OCI-LY1 (cell line): ENCODE results near the gene CDK11B.

Experiments
- H2AFZ ChIP-seq: fragments of 200-600 bp; sonication (generic), shearing (Covaris generic); 2 replicates; pipeline ENCODE4 v1.6.0; 2014; ENCODE audit warnings: antibody characterized with exemption, mild to moderate bottlenecking, low read length
- H3F3A ChIP-seq: fragments of 200-600 bp; sonication (generic), shearing (Covaris generic); 2 replicates; pipeline ENCODE4 v1.6.0; 2014; ENCODE audit warnings: mild to moderate bottlenecking, antibody characterized with exemption, low read length, moderate library complexity; ENCODE audit not compliant: insufficient read depth
- H3K27ac ChIP-seq: fragments of 200-600 bp; sonication (generic); 2 replicates; pipeline ENCODE4 v1.5.1; 2014; ENCODE audit warnings: low read length, mixed run types, mild to moderate bottlenecking, low read depth; ENCODE audit not compliant: poor library complexity, severe bottlenecking
- H3K27me3 ChIP-seq: fragments of 200-600 bp; sonication (generic); 2 replicates; pipeline ENCODE4 v1.6.0; 2014; ENCODE audit warnings: antibody characterized with exemption, mild to moderate bottlenecking, low read length, moderate library complexity; ENCODE audit not compliant: insufficient read depth
- H3K36me3 ChIP-seq: fragments of 200-600 bp; sonication (generic); 2 replicates; pipeline ENCODE4 v1.6.1; 2014; ENCODE audit warnings: mild to moderate bottlenecking, antibody characterized with exemption, low read length, moderate library complexity, mixed read lengths; ENCODE audit not compliant: insufficient read depth
- H3K4me1 ChIP-seq: fragments of 200-600 bp; sonication (generic); 2 replicates; pipeline ENCODE4 v1.5.1; 2014; ENCODE audit warnings: mild to moderate bottlenecking, low read length, moderate library complexity; ENCODE audit not compliant: insufficient read depth, severe bottlenecking
- H3K4me2 ChIP-seq: fragments of 200-600 bp; sonication (generic), shearing (Covaris generic); 2 replicates; pipeline ENCODE4 v1.6.1; 2014; ENCODE audit warnings: low read length
- H3K4me3 ChIP-seq: fragments of 200-600 bp; sonication (generic); 2 replicates; pipeline ENCODE4 v1.5.1; 2014; ENCODE audit warnings: low read length, low read depth, mild to moderate bottlenecking, mixed read lengths; ENCODE audit not compliant: poor library complexity, severe bottlenecking
- H3K79me2 ChIP-seq: fragments of 200-600 bp; shearing (Covaris generic); 2 replicates; pipeline ENCODE4 v1.6.1; 2016; ENCODE audit warnings: mixed run types, low read length, mixed read lengths; ENCODE audit not compliant: insufficient read depth
- H3K9ac ChIP-seq: fragments of 200-600 bp; sonication (generic), shearing (Covaris generic); 2 replicates; pipeline ENCODE4 v1.6.1; 2014; ENCODE audit warnings: mild to moderate bottlenecking, low read length, mixed read lengths
- H3K9me2 ChIP-seq: fragments of 200-600 bp; sonication (generic), shearing (Covaris generic); 2 replicates; pipeline ENCODE4 v1.6.1; 2014; ENCODE audit warnings: low read depth, mild to moderate bottlenecking, low read length, mixed read lengths
- H3K9me3 ChIP-seq: fragments of 200-600 bp; shearing (Covaris generic); 2 replicates; pipeline ENCODE4 v1.6.1; 2014; ENCODE audit warnings: low read length, mixed read lengths
- H4K20me1 ChIP-seq: fragments of 200-600 bp; sonication (generic), shearing (Covaris generic); 2 replicates; pipeline ENCODE4 v1.6.0; 2016; ENCODE audit warnings: mild to moderate bottlenecking, low read length; ENCODE audit not compliant: insufficient read depth
- EZH2 ChIP-seq: fragments of 200-600 bp; sonication (generic), shearing (Covaris generic); IDR thresholded peaks from 2 replicates; pipeline ENCODE4 v1.8.0; 2017; ENCODE audit warnings: borderline replicate concordance, mixed run types, mild to moderate bottlenecking, antibody characterized with exemption, low read length, moderate library complexity, mixed read lengths
- TF ChIP-seq, protein P1 (sequence below): fragments of 200-600 bp; sonication (generic), shearing (Covaris generic); IDR thresholded peaks from 2 replicates; pipeline ENCODE4 v1.5.1; 2017; ENCODE audit warnings: mild to moderate bottlenecking, antibody characterized with exemption, low read length, moderate library complexity, mixed read lengths

Gene CDK11B

DNA sequence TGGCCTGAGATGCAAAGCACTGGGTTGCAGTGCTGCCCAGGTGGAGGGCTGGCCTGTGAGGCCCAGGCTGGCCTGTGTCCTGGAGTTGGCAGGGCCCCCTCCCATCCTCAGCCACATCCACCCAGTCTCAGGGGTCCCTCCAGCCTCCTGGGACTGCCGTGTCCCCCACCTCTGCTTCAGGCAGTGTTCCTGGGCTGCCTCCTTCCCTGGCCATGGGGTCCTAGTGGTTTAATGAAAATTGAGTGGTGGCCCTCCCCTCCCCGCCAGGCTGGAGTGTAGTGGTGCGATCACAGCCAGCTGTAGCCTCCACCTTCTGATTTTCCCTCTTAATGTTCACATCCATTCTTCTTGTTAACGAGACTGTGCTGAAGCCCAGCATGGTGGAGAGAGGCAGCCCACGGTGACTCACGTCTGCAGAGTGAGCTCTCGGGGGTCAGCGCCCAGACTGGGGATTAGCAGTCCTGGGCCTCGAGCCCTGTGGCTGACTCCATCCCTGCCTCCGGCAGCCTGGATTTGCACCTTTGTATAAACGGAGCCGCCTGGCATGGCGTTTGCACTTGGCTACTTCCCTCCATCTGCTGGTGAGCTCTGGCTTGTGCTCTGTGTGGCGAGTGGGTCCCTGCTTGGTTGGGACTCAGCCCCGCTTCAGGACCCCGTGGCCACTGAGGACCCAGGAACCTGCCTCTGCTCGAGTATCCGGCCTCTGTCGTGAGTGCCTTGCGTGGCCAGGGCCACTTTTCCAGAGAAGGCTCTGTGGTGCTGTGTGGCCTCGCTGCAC, 36.6 kb downstream of the CDK11B start:
- H3K9ac ChIP-seq: no peak overlapping the region
- no peak overlapping the region for H3K27ac ChIP-seq
- H3K9me3 ChIP-seq: no peaks in the 10 kb centered on the region
- no peaks in the 10 kb centered on the region; the same call in 1 of the 2 replicates for H3K36me3 ChIP-seq
- no peaks in the 10 kb centered on the region for H3K79me2 ChIP-seq
- no peak for TF ChIP-seq EZH2
- TF ChIP-seq, protein P1, sequence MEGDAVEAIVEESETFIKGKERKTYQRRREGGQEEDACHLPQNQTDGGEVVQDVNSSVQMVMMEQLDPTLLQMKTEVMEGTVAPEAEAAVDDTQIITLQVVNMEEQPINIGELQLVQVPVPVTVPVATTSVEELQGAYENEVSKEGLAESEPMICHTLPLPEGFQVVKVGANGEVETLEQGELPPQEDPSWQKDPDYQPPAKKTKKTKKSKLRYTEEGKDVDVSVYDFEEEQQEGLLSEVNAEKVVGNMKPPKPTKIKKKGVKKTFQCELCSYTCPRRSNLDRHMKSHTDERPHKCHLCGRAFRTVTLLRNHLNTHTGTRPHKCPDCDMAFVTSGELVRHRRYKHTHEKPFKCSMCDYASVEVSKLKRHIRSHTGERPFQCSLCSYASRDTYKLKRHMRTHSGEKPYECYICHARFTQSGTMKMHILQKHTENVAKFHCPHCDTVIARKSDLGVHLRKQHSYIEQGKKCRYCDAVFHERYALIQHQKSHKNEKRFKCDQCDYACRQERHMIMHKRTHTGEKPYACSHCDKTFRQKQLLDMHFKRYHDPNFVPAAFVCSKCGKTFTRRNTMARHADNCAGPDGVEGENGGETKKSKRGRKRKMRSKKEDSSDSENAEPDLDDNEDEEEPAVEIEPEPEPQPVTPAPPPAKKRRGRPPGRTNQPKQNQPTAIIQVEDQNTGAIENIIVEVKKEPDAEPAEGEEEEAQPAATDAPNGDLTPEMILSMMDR: no peak
- no peaks in the 10 kb centered on the region for H3F3A ChIP-seq
- no peaks in the 10 kb centered on the region; the same call in 1 of the 2 replicates for H3K27me3 ChIP-seq
- H4K20me1 ChIP-seq: no peaks in the 10 kb centered on the region
- no peak overlapping the region for H3K4me3 ChIP-seq
- H3K4me1 ChIP-seq: peaks cover under 1% of the 10 kb centered on the region
- H2AFZ ChIP-seq: no peak overlapping the region
- no peaks in the 10 kb centered on the region for H3K9me2 ChIP-seq
- H3K4me2 ChIP-seq: no peak overlapping the region

DNA sequence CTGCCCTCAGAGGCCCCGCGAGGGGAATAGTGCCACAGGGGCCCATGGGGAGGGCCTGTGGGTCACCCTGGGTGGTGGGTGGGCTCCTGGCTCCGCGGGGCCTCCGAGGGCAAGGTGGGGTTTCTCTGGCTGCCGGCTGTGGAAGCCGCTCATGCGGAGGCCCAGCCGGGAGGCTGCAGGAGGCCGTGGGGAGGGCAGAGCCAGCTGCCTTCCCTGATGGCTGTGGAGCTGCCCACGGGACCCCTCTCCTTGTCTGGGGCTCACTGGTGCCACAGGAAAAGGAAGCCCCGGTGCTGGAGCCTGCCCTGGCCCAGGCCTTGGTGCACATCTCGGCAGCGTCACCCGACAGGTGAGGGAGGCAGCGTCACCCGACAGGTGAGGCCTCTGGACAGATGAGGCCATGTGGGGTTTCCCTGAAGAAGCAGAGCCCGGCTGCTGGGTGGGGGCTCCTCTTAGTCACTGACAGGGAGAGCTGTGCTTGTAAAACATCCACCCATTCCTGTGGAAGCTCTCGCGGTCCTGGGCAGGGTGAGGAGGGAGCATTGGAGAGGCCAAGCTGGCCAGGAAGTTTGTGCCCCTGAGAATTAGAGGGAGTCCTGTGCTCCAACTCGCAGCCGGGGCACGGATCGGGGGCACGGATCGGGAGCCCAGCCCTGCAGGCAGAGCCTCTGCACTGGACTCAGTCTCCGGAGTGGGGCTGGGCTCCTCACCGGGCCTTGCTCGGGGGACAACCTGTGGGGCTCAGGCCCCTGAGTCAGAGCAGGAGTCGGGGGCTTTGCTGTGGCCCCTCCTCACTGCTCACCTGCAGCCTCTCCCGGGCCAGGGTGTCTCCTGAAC, 37.4 kb downstream of the CDK11B start:
- Histone ChIP-seq H3K9me3 (no peaks in the 10 kb centered on the region), H3K27ac (no peak overlapping the region), H3K9me2 (no peaks in the 10 kb centered on the region), H3K36me3 (no peaks in the 10 kb centered on the region; the same call in 1 of the 2 replicates), H2AFZ (no peak overlapping the region), H3K79me2 (no peaks in the 10 kb centered on the region), H4K20me1 (no peaks in the 10 kb centered on the region), H3K4me1 (peaks cover 7% of the 10 kb centered on the region), H3K9ac (no peak overlapping the region), H3K27me3 (no peaks in the 10 kb centered on the region; the same call in 1 of the 2 replicates), H3F3A (no peaks in the 10 kb centered on the region), H3K4me2 (no peak overlapping the region), H3K4me3 (no peak overlapping the region)
- TF ChIP-seq, protein P1: no peak
- no peak for TF ChIP-seq EZH2

DNA sequence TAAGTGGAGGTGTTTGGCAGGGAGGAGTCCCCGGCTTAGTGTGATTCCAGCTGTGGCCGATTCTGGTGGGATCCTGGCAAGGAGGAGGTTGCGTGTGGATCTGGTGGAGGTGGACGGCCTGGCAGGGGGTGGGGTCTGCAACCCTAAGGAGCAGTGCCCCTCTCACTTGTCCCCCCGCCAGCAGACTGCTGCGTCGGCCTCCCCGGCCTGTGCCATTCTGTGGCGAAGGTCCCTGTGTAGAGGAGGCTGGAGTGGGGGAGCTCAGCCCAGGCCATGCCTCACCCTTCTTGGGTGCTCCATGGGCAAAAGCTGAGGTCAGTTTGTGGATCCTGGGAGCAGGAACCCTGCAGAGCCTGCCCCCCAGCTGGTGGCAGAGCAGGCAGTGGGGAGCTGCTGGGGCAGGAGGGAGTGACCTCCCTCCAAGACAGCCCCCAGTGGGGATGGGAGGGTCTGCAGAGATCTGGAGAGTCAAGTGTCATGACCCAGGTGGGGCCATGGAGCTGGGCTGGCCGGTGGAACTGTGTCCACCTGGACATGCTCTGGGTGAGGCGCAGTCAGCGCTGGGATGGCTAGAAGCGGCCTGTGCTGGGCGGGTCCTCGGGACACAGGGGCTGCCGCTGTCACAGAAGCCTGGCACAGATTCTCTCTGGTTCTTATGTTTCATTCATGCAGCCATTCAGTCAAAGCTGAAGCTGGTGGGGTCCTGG, 38.2 kb downstream of the CDK11B start:
- Histone ChIP-seq H3K9ac (no peak overlapping the region), H4K20me1 (no peaks in the 10 kb centered on the region), H2AFZ (no peak overlapping the region), H3K9me3 (no peaks in the 10 kb centered on the region), H3K9me2 (no peaks in the 10 kb centered on the region), H3K4me1 (peaks cover 10% of the 10 kb centered on the region), H3K4me3 (no peak overlapping the region), H3K79me2 (no peaks in the 10 kb centered on the region), H3F3A (no peaks in the 10 kb centered on the region), H3K4me2 (no peak overlapping the region), H3K36me3 (no peaks in the 10 kb centered on the region; the same call in 1 of the 2 replicates), H3K27ac (no peak overlapping the region), H3K27me3 (no peaks in the 10 kb centered on the region; the same call in 1 of the 2 replicates)
- TF ChIP-seq, protein P1: no peak
- no peak for TF ChIP-seq EZH2
